ENCODE data around the gene RPL29.

Gene RPL29

GRCh38 chr3:51960386-51960785 is 35.3 kb downstream of the RPL29 start:
- no peaks in the 10 kb centered on the region for H3K9me2 ChIP-seq (ENCODE audit: low read depth, low read length)
- no peak for TF ChIP-seq EZH2 (IDR thresholded peaks at IDR 0.05; ENCODE audit: borderline replicate concordance, low read length)
- no peak for TF ChIP-seq CTCF (IDR thresholded peaks at IDR 0.05; ENCODE audit: low read length)
- H3K27me3 ChIP-seq (ENCODE audit: insufficient read depth, low read length), result 0 out of 2 replicates have a peak, but pooled peaks cover 3% of the 10 kb centered on the region
- H3F3A ChIP-seq (ENCODE audit: insufficient read depth, low read length), result no peaks in the 10 kb centered on the region
- no peak overlapping the region for H2AFZ ChIP-seq (ENCODE audit: low read length)
- H3K4me2 ChIP-seq (ENCODE audit: low read length), result no peak overlapping the region
- no peaks in the 10 kb centered on the region for H3K36me3 ChIP-seq (ENCODE audit: insufficient read depth, low read length)
- H3K27ac ChIP-seq (ENCODE audit: low read depth, low read length, poor library complexity, severe bottlenecking), result no peak overlapping the region
- H3K9me3 ChIP-seq (ENCODE audit: low read length), result no peaks in the 10 kb centered on the region
- no peaks in the 10 kb centered on the region for H3K79me2 ChIP-seq (ENCODE audit: insufficient read depth, low read length)
- H3K9ac ChIP-seq (ENCODE audit: low read length), result no peak overlapping the region
- H3K4me3 ChIP-seq (ENCODE audit: low read depth, low read length, poor library complexity, severe bottlenecking), result no peak overlapping the region
- H3K4me1 ChIP-seq (ENCODE audit: insufficient read depth, low read length, severe bottlenecking), result peaks cover 9% of the 10 kb centered on the region
- H4K20me1 ChIP-seq (ENCODE audit: insufficient read depth, low read length), result no peaks in the 10 kb centered on the region

- Histone ChIP-seq H3K9me3 (ENCODE audit: low read length) (no peaks in the 10 kb centered on the region), H3K4me1 (ENCODE audit: insufficient read depth, low read length, severe bottlenecking) (peaks cover 9% of the 10 kb centered on the region), H4K20me1 (ENCODE audit: insufficient read depth, low read length) (no peaks in the 10 kb centered on the region), H3K9ac (ENCODE audit: low read length) (no peak overlapping the region), H3K4me3 (ENCODE audit: low read depth, low read length, poor library complexity, severe bottlenecking) (no peak overlapping the region), H3K36me3 (ENCODE audit: insufficient read depth, low read length) (no peaks in the 10 kb centered on the region), H3K27ac (ENCODE audit: low read depth, low read length, poor library complexity, severe bottlenecking) (no peak overlapping the region), H3K27me3 (ENCODE audit: insufficient read depth, low read length) (0 out of 2 replicates have a peak, but pooled peaks cover 3% of the 10 kb centered on the region), H3K4me2 (ENCODE audit: low read length) (no peak overlapping the region), H3F3A (ENCODE audit: insufficient read depth, low read length) (no peaks in the 10 kb centered on the region), H3K9me2 (ENCODE audit: low read depth, low read length) (no peaks in the 10 kb centered on the region), H2AFZ (ENCODE audit: low read length) (no peak overlapping the region), H3K79me2 (ENCODE audit: insufficient read depth, low read length) (no peaks in the 10 kb centered on the region)
- TF ChIP-seq EZH2 (IDR thresholded peaks at IDR 0.05; ENCODE audit: borderline replicate concordance, low read length), result no peak
- no peak for TF ChIP-seq CTCF (IDR thresholded peaks at IDR 0.05; ENCODE audit: low read length)
Observed at GRCh38 chr3:51959651-51960050, 36.0 kb downstream of the RPL29 start.

GRCh38 chr3:51958603-51959521 is 36.8 kb downstream of the RPL29 start:
- H3K4me3 ChIP-seq (ENCODE audit: low read depth, low read length, poor library complexity, severe bottlenecking), result no peak overlapping the region
- H3K4me1 ChIP-seq (ENCODE audit: insufficient read depth, low read length, severe bottlenecking), result peaks cover 9% of the 10 kb centered on the region
- TF ChIP-seq EZH2 (IDR thresholded peaks at IDR 0.05; ENCODE audit: borderline replicate concordance, low read length) (no peak), CTCF (IDR thresholded peaks at IDR 0.05; ENCODE audit: low read length) (no peak)
- H3K9me3 ChIP-seq (ENCODE audit: low read length), result no peaks in the 10 kb centered on the region
- no peaks in the 10 kb centered on the region for H4K20me1 ChIP-seq (ENCODE audit: insufficient read depth, low read length)
- H3K27ac ChIP-seq (ENCODE audit: low read depth, low read length, poor library complexity, severe bottlenecking), result no peak overlapping the region
- no peak overlapping the region for H2AFZ ChIP-seq (ENCODE audit: low read length)
- H3K4me2 ChIP-seq (ENCODE audit: low read length), result no peak overlapping the region
- 0 out of 2 replicates have a peak, but pooled peaks cover 3% of the 10 kb centered on the region for H3K27me3 ChIP-seq (ENCODE audit: insufficient read depth, low read length)
- H3K79me2 ChIP-seq (ENCODE audit: insufficient read depth, low read length), result no peaks in the 10 kb centered on the region
- no peak overlapping the region for H3K9ac ChIP-seq (ENCODE audit: low read length)
- H3K36me3 ChIP-seq (ENCODE audit: insufficient read depth, low read length), result no peaks in the 10 kb centered on the region
- no peaks in the 10 kb centered on the region for H3K9me2 ChIP-seq (ENCODE audit: low read depth, low read length)
- H3F3A ChIP-seq (ENCODE audit: insufficient read depth, low read length), result no peaks in the 10 kb centered on the region
